Thyroid gland (tissue), 4 donors: ENCODE measurements around the gene PTGES3L. TPM values are rescaled to one million over a fixed set of nuclear protein-coding genes. Genes with fewer than 3 reads are reported as not detected.

Experiments
- DNase-seq, 2 donors: peaks; one replicate each; pipeline ENCODE4 v3.0.0-alpha.2; 2019
- H3K27ac ChIP-seq, 3 donors: fragments of 200-600 bp; sonication (generic); 1 replicate in 2 of 3; 2 replicates in 1 of 3; pipeline ENCODE4 v1.5.1; 2016 to 2019; ENCODE audit warnings: mild to moderate bottlenecking in 1 of 3, moderate library complexity in 1 of 3
- H3K27me3 ChIP-seq: fragments of 200-600 bp; sonication (generic); one replicate; pipeline ENCODE4 v1.5.1; 2019
- H3K36me3 ChIP-seq, 2 donors: fragments of 200-600 bp; sonication (generic); one replicate each; pipeline ENCODE4 v1.5.1; 2016 to 2019
- H3K4me1 ChIP-seq, 2 donors: fragments of 200-600 bp; sonication (generic); one replicate each; pipeline ENCODE4 v1.5.1; 2017 to 2019
- H3K4me3 ChIP-seq, 3 donors: fragments of 200-600 bp; sonication (generic); replicated peaks in 1 of 3; 1 replicate in 2 of 3; 2 replicates in 1 of 3; pipeline ENCODE4 v1.5.1; 2016; ENCODE audit warnings: mild to moderate bottlenecking in 1 of 3
- H3K9me3 ChIP-seq: fragments of 200-600 bp; sonication (generic); one replicate; pipeline ENCODE4 v1.5.1; 2017
- CTCF ChIP-seq, 6 experiments: fragments of 200-600 bp in 3 of 6; fragments of 450-650 bp in 3 of 6; sonication (generic) in 3 of 6; IDR thresholded peaks; one replicate each; pipeline ENCODE4 v1.5.1; 2016 to 2019; ENCODE audit warnings: antibody characterized with exemption in 6 of 6, mild to moderate bottlenecking in 2 of 6, inconsistent platforms in 1 of 6, moderate library complexity in 1 of 6
- POLR2A ChIP-seq, 2 donors: fragments of 450-650 bp; IDR thresholded peaks; one replicate each; pipeline ENCODE4 v1.6.1; 2017; ENCODE audit warnings: antibody characterized with exemption in 2 of 2, mild to moderate bottlenecking in 2 of 2, moderate library complexity in 1 of 2
- WGBS, 2 donors: methylation state at CpG; one replicate each; pipeline ENCODE4 v1.1.5; 2017; 5-methylcytosine and 5-hydroxymethylcytosine counted together
- intact Hi-C: fragments of 100-400 bp; cut with DNase I; formaldehyde crosslinking; loops from one replicate; pipeline ENCODE4 v1.15.1; 2023
- total RNA-seq, 4 donors: library from RNA; depleted of rRNA; stranded (reverse); fragments of >200 nt; gene quantifications; one replicate each; pipeline ENCODE4 v1.2.3, GENCODE V29; 2016

Gene PTGES3L
- total RNA-seq, 4 donors from 2014 or later = 0.11 to 0.75 (median 0.54) TPM; not detected in 1

GRCh38 chr17:43014020-43014648 is 34.3 kb upstream of the PTGES3L start:
- Histone ChIP-seq H3K4me3 (no peak overlapping the region), H3K4me1 (peaks cover 0 to 36% of the 10 kb centered on the region in 2 donors), H3K27ac (peak overlapping the region in 1 of 3 donors; percentile 64), H3K27me3 (no peaks in the 10 kb centered on the region), H3K36me3 (peaks cover 11 to 37% of the 10 kb centered on the region in 2 donors), H3K9me3 (no peaks in the 10 kb centered on the region)
- 82 to 85% methylated on average over 12 of the region's 12 CpGs for WGBS, 2 donors
- DNase-seq = no peak
- intact Hi-C loops = loop anchor here (10.0 kb wide), 1 partner anchor 301 kb away; no protein-coding TSS in a partner anchor
- TF ChIP-seq POLR2A (IDR thresholded peaks at IDR 0.05) (no peak), CTCF (IDR thresholded peaks at IDR 0.05) (no peak)

- intact Hi-C loops = loop anchor here (10.0 kb wide), 1 partner anchor 302 kb away; no protein-coding TSS in a partner anchor
- peaks cover 0 to 33% of the 10 kb centered on the region in 2 donors for H3K4me1 ChIP-seq
- no peak for DNase-seq
- WGBS, 2 donors = 86 to 90% methylated on average over 5 to 8 of the region's 8 CpGs
- peaks cover 11 to 36% of the 10 kb centered on the region in 2 donors for H3K36me3 ChIP-seq
- TF ChIP-seq POLR2A (IDR thresholded peaks at IDR 0.05) (no peak), CTCF (IDR thresholded peaks at IDR 0.05) (no peak)
- H3K9me3 ChIP-seq = no peaks in the 10 kb centered on the region
- H3K27me3 ChIP-seq = no peaks in the 10 kb centered on the region
- H3K4me3 ChIP-seq = no peak overlapping the region
- no peak overlapping the region for H3K27ac ChIP-seq
These were observed 33.4 kb upstream of the PTGES3L start for GRCh38 chr17:43013296-43013695.

- Histone ChIP-seq H3K27me3 (no peaks in the 10 kb centered on the region), H3K4me3 (no peak overlapping the region), H3K36me3 (peaks cover 11 to 27% of the 10 kb centered on the region in 2 donors), H3K27ac (peak overlapping the region in 1 of 3 donors; percentile 28), H3K4me1 (peaks cover 6 to 37% of the 10 kb centered on the region in 2 donors), H3K9me3 (no peaks in the 10 kb centered on the region)
- DNase-seq = no peak
- intact Hi-C loops = loop anchor here (10.0 kb wide), 1 partner anchor 303 kb away; no protein-coding TSS in a partner anchor
- WGBS, 2 donors = 74 to 87% methylated on average over 15 of the region's 15 CpGs
- TF ChIP-seq POLR2A (IDR thresholded peaks at IDR 0.05) (no peak), CTCF (IDR thresholded peaks at IDR 0.05) (no peak)
These were observed 32.0 kb upstream of the PTGES3L start for GRCh38 chr17:43011728-43012472.

- H3K36me3 ChIP-seq = peaks cover 8 to 16% of the 10 kb centered on the region in 2 donors
- WGBS, 2 donors = 94% methylated on average over 5 of the region's 5 CpGs
- H3K27ac ChIP-seq = no peak overlapping the region
- no peak for DNase-seq
- H3K9me3 ChIP-seq = no peaks in the 10 kb centered on the region
- no peaks in the 10 kb centered on the region for H3K27me3 ChIP-seq
- intact Hi-C loops = loop anchor here (10.0 kb wide), 1 partner anchor 304 kb away; no protein-coding TSS in a partner anchor
- H3K4me3 ChIP-seq = no peak overlapping the region
- no peak for TF ChIP-seq POLR2A (IDR thresholded peaks at IDR 0.05)
- no peak for TF ChIP-seq CTCF (IDR thresholded peaks at IDR 0.05)
- H3K4me1 ChIP-seq = peaks cover 7 to 34% of the 10 kb centered on the region in 2 donors
These were observed 30.9 kb upstream of the PTGES3L start for GRCh38 chr17:43010667-43011308.
